ENCODE data around the gene EMC10. TPM values are rescaled to one million over a fixed set of nuclear protein-coding genes. Genes with fewer than 3 reads are reported as not detected.
"Not testable (repeated sequence)": the region's sequence is repeated elsewhere in the genome, so short reads cannot be mapped to it uniquely, and the experiment has no call there.

The EMC10 gene
- total RNA-seq, 1 donor from 2014 or later, result 144 TPM

DNA sequence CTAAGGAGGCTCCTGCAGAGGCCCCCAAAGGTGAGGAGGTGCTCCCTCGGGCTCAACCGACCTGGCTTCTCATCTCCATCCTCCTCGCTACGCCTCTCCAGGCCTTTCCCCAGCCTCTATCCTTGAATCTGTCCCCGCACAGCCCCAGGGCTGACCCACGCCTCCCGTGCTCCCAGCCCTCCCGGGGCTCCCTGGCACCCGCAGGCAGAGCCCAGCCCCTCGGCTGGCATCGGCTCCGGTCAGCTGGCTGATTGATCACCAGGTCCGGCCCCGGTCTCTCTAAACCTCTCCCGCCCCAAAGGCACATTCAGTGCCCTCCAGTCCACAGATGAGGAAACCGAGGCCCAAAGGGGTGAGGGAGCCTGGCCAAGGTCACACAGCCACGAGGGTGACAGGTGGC, 41.1 kb upstream of the EMC10 start:
- Mint-ChIP-seq H3K9me3 (ENCODE audit: low read depth) (no peaks in the 10 kb centered on the region), H3K27me3 (ENCODE audit: low read depth) (peaks cover 47% of the 10 kb centered on the region), H3K27ac (ENCODE audit: unreplicated experiment) (no peak overlapping the region), H3K36me3 (ENCODE audit: low read depth) (no peaks in the 10 kb centered on the region), H3K4me3 (ENCODE audit: unreplicated experiment) (no peak overlapping the region), H3K4me1 (ENCODE audit: low read depth) (peaks cover 14% of the 10 kb centered on the region)
- TF ChIP-seq, protein P1, sequence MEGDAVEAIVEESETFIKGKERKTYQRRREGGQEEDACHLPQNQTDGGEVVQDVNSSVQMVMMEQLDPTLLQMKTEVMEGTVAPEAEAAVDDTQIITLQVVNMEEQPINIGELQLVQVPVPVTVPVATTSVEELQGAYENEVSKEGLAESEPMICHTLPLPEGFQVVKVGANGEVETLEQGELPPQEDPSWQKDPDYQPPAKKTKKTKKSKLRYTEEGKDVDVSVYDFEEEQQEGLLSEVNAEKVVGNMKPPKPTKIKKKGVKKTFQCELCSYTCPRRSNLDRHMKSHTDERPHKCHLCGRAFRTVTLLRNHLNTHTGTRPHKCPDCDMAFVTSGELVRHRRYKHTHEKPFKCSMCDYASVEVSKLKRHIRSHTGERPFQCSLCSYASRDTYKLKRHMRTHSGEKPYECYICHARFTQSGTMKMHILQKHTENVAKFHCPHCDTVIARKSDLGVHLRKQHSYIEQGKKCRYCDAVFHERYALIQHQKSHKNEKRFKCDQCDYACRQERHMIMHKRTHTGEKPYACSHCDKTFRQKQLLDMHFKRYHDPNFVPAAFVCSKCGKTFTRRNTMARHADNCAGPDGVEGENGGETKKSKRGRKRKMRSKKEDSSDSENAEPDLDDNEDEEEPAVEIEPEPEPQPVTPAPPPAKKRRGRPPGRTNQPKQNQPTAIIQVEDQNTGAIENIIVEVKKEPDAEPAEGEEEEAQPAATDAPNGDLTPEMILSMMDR (IDR thresholded peaks at IDR 0.05), result no peak
- no peak for DNase-seq (ENCODE audit: low spot score)

DNA sequence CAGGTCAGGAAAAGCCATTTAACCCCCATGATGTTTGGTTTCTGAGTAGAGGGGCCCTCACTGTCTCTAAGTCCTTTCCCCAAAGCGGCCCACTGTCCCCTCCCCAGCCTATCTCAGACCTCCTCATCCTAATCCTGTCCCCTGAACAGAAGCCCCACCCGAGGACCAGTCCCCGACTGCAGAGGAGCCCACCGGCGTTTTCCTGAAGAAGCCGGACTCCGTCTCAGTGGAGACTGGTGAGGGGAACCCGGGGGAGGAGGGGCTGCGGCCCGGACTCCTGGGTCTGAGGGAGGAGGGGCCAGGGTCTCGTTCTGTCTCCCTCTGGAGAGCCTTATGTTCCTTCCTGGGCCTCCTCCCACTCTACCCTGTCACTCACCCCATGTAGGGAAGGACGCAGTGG, 40.7 kb upstream of the EMC10 start:
- no peak overlapping the region for H3K27ac Mint-ChIP-seq (ENCODE audit: unreplicated experiment)
- H3K4me1 Mint-ChIP-seq (ENCODE audit: low read depth), result peaks cover 14% of the 10 kb centered on the region

DNA sequence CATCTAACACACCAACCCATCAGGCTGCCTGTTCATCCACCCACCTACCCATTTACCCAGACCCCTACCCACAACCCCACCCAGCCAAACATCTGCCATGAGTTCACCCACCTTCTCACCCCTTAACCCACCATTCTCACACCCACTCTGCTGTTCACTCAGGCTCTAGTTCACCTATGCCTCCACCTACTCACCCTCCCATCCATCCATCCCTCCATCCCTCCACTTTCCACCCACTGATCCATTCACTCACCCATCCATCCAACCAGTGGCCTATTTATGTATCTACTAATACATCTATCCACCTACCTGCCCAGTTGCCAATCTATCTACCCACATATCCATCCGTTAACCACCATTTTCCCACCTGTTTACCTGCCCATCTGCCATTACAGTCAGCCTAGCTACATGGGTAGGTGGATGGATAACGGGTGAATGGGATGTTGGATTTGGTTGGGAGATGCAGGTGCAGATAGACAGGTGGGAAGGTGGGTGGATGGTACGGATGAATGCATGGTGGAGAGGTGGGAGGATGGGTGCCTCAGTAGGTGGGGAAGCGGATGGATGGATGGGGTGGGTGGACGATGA, 38.4 kb upstream of the EMC10 start:
- Mint-ChIP-seq H3K27me3 (ENCODE audit: low read depth) (peaks cover 45% of the 10 kb centered on the region), H3K4me1 (ENCODE audit: low read depth) (no peaks in the 10 kb centered on the region), H3K9me3 (ENCODE audit: low read depth) (no peaks in the 10 kb centered on the region), H3K36me3 (ENCODE audit: low read depth) (no peaks in the 10 kb centered on the region), H3K27ac (ENCODE audit: unreplicated experiment) (no peak overlapping the region), H3K4me3 (ENCODE audit: unreplicated experiment) (no peak overlapping the region)
- no peak for DNase-seq (ENCODE audit: low spot score)
- TF ChIP-seq, protein P1 (IDR thresholded peaks at IDR 0.05), result no peak

More for the DNA sequence above, 40.7 kb upstream of the EMC10 start:
- no peaks in the 10 kb centered on the region for H3K9me3 Mint-ChIP-seq (ENCODE audit: low read depth)
- H3K36me3 Mint-ChIP-seq (ENCODE audit: low read depth), result no peaks in the 10 kb centered on the region
- no peak overlapping the region for H3K4me3 Mint-ChIP-seq (ENCODE audit: unreplicated experiment)
- no peak for DNase-seq (ENCODE audit: low spot score)
- H3K27me3 Mint-ChIP-seq (ENCODE audit: low read depth), result peaks cover 47% of the 10 kb centered on the region
- TF ChIP-seq, protein P1 (IDR thresholded peaks at IDR 0.05), result no peak

DNA sequence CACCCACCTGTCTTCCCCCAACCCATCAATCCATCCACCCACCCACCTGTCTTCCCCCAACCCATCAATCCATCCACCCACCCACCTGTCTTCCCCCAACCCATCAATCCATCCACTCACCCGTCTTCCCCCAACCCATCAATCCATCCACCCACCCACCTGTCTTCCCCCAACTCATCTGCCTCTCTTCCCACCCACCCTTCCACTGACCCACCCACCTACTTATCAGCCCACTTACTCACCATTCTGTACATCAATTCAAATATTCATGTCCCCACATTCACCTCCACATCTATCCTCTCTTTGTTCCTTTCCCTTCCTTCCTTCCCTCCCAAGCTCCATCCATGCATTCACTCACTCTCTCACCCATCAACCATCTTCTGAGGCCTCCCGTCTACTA, 37.2 kb upstream of the EMC10 start:
- H3K27ac Mint-ChIP-seq (ENCODE audit: unreplicated experiment); H3K36me3 Mint-ChIP-seq (ENCODE audit: low read depth); H3K4me3 Mint-ChIP-seq (ENCODE audit: unreplicated experiment); H3K4me1 Mint-ChIP-seq (ENCODE audit: low read depth); H3K9me3 Mint-ChIP-seq (ENCODE audit: low read depth); DNase-seq (ENCODE audit: low spot score): not testable (repeated sequence)
- H3K27me3 Mint-ChIP-seq (ENCODE audit: low read depth), result peaks cover 47% of the 10 kb centered on the region

DNA sequence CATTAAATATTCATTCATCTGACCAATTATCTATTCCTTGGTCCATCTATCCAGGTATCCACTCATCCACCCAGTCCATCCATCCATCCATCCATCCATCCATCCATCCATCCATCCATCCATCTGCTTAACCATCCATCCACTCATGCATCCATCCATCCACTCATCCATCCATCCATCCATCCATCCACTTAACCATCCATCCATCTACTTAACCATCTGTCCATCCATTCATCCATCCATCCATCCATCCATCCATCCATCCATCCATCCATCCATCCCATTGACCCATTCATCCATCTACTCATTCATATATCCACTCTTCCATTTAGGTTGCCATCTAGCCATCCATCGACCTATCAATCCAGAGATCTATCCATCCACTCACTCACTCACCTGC, 32.2 kb upstream of the EMC10 start:
- Mint-ChIP-seq H3K27ac (ENCODE audit: unreplicated experiment) (no peak overlapping the region), H3K4me3 (ENCODE audit: unreplicated experiment) (no peak overlapping the region), H3K36me3 (ENCODE audit: low read depth) (no peaks in the 10 kb centered on the region), H3K27me3 (ENCODE audit: low read depth) (peaks cover 18% of the 10 kb centered on the region), H3K9me3 (ENCODE audit: low read depth) (peaks cover 9% of the 10 kb centered on the region), H3K4me1 (ENCODE audit: low read depth) (no peaks in the 10 kb centered on the region)
- no peak for DNase-seq (ENCODE audit: low spot score)
- TF ChIP-seq, protein P1 (IDR thresholded peaks at IDR 0.05), result no peak

DNA sequence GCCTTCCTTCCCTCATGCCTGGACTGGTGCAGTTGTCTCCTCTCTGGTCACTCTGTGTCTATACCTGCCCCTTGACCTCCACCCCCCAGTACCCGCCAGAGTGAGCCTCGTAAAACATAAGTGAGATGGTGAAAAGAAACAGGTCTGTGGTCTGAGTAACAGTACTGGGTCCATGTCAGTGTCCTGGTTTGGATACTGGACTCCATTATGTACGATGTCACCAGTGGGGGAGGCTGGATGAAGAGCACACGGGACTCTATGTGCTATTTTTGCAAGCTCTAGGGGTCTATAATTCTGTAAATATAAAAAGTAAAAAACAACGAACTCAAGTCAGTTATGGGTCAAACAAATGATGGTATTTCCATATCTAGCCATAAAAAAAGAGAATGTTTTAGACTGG, 29.3 kb upstream of the EMC10 start:
- DNase-seq (ENCODE audit: low spot score), result no peak
- H3K9me3 Mint-ChIP-seq (ENCODE audit: low read depth), result peaks cover 9% of the 10 kb centered on the region
- H3K4me1 Mint-ChIP-seq (ENCODE audit: low read depth), result no peaks in the 10 kb centered on the region
- H3K27me3 Mint-ChIP-seq (ENCODE audit: low read depth), result peaks cover 8% of the 10 kb centered on the region
- no peak overlapping the region for H3K4me3 Mint-ChIP-seq (ENCODE audit: unreplicated experiment)
- TF ChIP-seq, protein P1 (IDR thresholded peaks at IDR 0.05), result no peak
- no peak overlapping the region for H3K27ac Mint-ChIP-seq (ENCODE audit: unreplicated experiment)
- H3K36me3 Mint-ChIP-seq (ENCODE audit: low read depth), result no peaks in the 10 kb centered on the region

All from chondrocyte (in vitro differentiated cells).